Upper lobe of left lung (tissue), 6 donors: ENCODE data around the gene NELFCD. TPM values are rescaled to one million over a fixed set of nuclear protein-coding genes. Genes with fewer than 3 reads are reported as not detected.
"Not testable (repeated sequence)": the region's sequence is repeated elsewhere in the genome, so short reads cannot be mapped to it uniquely, and the experiment has no call there.

Source experiments
- ATAC-seq, 2 donors: fragments of 200-7000 bp; cut with Tn5 transposase; one replicate each; pipeline ENCODE4 v1.9.1; 2022; ENCODE audit warnings: mild to moderate bottlenecking in 2 of 2, moderate library complexity in 2 of 2; ENCODE audit not compliant: low FRiP score in 2 of 2
- DNase-seq, 2 donors: peaks; one replicate each; pipeline ENCODE4 v3.0.0-alpha.2; 2019 to 2020
- H3K27ac ChIP-seq, 4 donors: fragments of 200-600 bp; sonication (generic); one replicate each; pipeline ENCODE4 v1.5.1; 2016 to 2019
- H3K27me3 ChIP-seq, 4 donors: fragments of 200-600 bp; sonication (generic); one replicate each; pipeline ENCODE4 v1.5.1; 2017 to 2019
- H3K36me3 ChIP-seq, 4 donors: fragments of 200-600 bp; sonication (generic); one replicate each; pipeline ENCODE4 v1.5.1; 2016 to 2019
- H3K4me1 ChIP-seq, 4 donors: fragments of 200-600 bp; sonication (generic); one replicate each; pipeline ENCODE4 v1.5.1; 2018 to 2019
- H3K4me3 ChIP-seq, 4 donors: fragments of 200-600 bp; sonication (generic); one replicate each; pipeline ENCODE4 v1.5.1; 2017 to 2019; ENCODE audit warnings: mild to moderate bottlenecking in 2 of 4, moderate library complexity in 1 of 4
- H3K9me3 ChIP-seq, 4 donors: fragments of 200-600 bp; sonication (generic); one replicate each; pipeline ENCODE4 v1.5.1; 2018 to 2019
- EP300 ChIP-seq, 4 donors: sonication (generic); formaldehyde crosslinking; IDR thresholded peaks; one replicate each; pipeline ENCODE4 v1.5.1; 2017; ENCODE audit warnings: antibody characterized with exemption in 4 of 4, control low read depth in 2 of 4
- POLR2A ChIP-seq, 4 donors: fragments of 450-650 bp; IDR thresholded peaks; one replicate each; pipeline ENCODE4 v1.5.1; 2016 to 2017; ENCODE audit warnings: antibody characterized with exemption in 4 of 4, mild to moderate bottlenecking in 2 of 4
- POLR2AphosphoS5 ChIP-seq, 2 donors: sonication (generic); formaldehyde crosslinking; IDR thresholded peaks; one replicate each; pipeline ENCODE4 v1.5.1; 2017; ENCODE audit warnings: antibody characterized with exemption in 2 of 2
- WGBS, 2 donors: methylation state at CpG; one replicate each; pipeline ENCODE4 v1.1.5; 2017 to 2018; 5-methylcytosine and 5-hydroxymethylcytosine counted together
- total RNA-seq, 6 donors: library from RNA; depleted of rRNA in 4 of 6; stranded (reverse); fragments of >200 nt in 4 of 6; gene quantifications; one replicate each; pipeline versions ENCODE4 v1.1.0 to v1.2.1, GENCODE V29; 2016 to 2021
- TF ChIP-seq, protein P1 (sequence below), 6 experiments: fragments of 450-650 bp in 4 of 6; fragments of 200-600 bp in 2 of 6; sonication (generic) in 2 of 6; IDR thresholded peaks; one replicate each; pipeline ENCODE4 v1.5.1; 2016 to 2019; ENCODE audit warnings: antibody characterized with exemption in 6 of 6
- donor health status: DM: no; HTN: no; CAD: no; lungs with moderate emphysema.
- donor health status: DM: no; HTN: yes; CAD: no; lungs with severe emphysema.

The NELFCD gene
- total RNA-seq, 6 donors from 2014 or later, result 42.3 to 99.5 (median 48.7) TPM

DNA sequence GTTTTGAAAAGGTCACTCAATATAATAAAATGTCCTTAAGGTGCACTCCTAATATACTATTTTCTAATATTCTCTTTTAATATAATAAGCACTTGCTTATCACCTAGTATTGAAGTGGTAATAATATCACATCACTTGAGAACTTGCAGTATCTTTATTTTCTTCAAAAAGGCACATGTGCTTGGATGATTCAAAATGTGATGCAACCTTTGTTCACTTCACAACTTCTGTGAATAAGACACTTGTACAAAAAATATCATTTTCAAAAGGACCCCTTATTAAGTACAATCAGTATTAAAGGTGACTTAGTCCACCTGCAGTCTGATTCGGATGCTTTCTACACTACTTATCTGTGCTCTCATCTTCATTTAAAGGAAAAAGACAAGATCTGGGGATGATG, 58.2 kb downstream of the NELFCD start:
- DNase-seq (no peak), ATAC-seq (no peak)
- H3K27me3 ChIP-seq, result no peaks in the 10 kb centered on the region
- peaks cover 15 to 36% (median 31%) of the 10 kb centered on the region in 4 donors for H3K36me3 ChIP-seq
- TF ChIP-seq POLR2A (IDR thresholded peaks at IDR 0.05) (no peak), EP300 (IDR thresholded peaks at IDR 0.05) (no peak), POLR2AphosphoS5 (IDR thresholded peaks at IDR 0.05) (no peak)
- TF ChIP-seq, protein P1, sequence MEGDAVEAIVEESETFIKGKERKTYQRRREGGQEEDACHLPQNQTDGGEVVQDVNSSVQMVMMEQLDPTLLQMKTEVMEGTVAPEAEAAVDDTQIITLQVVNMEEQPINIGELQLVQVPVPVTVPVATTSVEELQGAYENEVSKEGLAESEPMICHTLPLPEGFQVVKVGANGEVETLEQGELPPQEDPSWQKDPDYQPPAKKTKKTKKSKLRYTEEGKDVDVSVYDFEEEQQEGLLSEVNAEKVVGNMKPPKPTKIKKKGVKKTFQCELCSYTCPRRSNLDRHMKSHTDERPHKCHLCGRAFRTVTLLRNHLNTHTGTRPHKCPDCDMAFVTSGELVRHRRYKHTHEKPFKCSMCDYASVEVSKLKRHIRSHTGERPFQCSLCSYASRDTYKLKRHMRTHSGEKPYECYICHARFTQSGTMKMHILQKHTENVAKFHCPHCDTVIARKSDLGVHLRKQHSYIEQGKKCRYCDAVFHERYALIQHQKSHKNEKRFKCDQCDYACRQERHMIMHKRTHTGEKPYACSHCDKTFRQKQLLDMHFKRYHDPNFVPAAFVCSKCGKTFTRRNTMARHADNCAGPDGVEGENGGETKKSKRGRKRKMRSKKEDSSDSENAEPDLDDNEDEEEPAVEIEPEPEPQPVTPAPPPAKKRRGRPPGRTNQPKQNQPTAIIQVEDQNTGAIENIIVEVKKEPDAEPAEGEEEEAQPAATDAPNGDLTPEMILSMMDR (IDR thresholded peaks at IDR 0.05), result no peak
- H3K4me3 ChIP-seq, result no peak overlapping the region
- 81 to 84% methylated on average over 1 of the region's 1 CpG for WGBS, 2 donors
- H3K9me3 ChIP-seq, result no peaks in the 10 kb centered on the region
- H3K4me1 ChIP-seq, result peaks cover 26 to 40% (median 35%) of the 10 kb centered on the region in 4 donors
- no peak overlapping the region for H3K27ac ChIP-seq

DNA sequence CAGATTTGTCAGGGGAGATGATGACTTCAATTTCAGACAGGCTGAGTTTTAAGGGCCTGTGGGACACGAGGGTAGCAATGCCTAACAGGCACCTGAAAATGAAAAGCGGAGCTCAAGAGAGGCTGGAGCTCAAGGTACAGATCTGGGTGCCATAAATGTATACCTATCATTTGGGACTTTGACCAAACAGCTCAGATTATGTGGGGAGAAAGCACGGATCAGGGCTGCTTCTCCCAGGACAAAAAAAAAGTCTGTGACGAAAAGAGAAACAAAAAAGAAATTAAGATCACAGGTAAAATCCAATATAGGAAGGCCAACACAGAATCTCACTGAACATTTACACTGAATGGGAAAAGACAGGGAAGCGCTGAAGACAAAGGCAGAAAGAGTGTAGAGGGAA, 59.6 kb downstream of the NELFCD start:
- Histone ChIP-seq H3K36me3 (peaks cover 12 to 26% (median 22%) of the 10 kb centered on the region in 4 donors), H3K27ac (no peak overlapping the region), H3K4me3 (peak overlapping the region in 1 of 4 donors; percentile 96), H3K27me3 (no peaks in the 10 kb centered on the region), H3K9me3 (no peaks in the 10 kb centered on the region), H3K4me1 (peaks cover 26 to 40% (median 35%) of the 10 kb centered on the region in 4 donors)
- 90% methylated on average over 5 of the region's 5 CpGs for WGBS, 2 donors
- ATAC-seq, result no peak
- no peak for TF ChIP-seq POLR2A (IDR thresholded peaks at IDR 0.05)
- TF ChIP-seq POLR2AphosphoS5 (IDR thresholded peaks at IDR 0.05), result no peak
- TF ChIP-seq EP300 (IDR thresholded peaks at IDR 0.05), result no peak
- TF ChIP-seq, protein P1 (IDR thresholded peaks at IDR 0.05), result no peak
- DNase-seq, result no peak

DNA sequence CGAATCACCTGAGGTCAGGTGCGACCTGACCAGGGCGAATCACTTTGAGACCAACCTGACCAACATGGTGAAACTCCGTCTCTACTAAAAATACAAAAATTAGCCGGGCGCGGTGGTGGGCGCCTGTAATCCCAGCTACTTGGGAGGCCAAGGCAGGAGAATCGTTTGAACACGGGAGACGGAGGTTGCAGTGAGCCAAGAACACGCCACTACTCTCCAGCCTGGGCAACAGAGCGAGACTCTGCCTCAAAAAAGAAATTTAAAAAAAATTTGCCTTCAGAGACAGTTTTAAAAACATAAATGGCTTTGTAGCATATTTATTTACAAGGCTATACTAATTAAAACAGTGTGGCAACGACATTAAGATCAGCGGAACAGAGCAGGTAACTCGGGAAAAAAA, 60.4 kb downstream of the NELFCD start:
- peak overlapping the region in 3 of 4 donors; percentile 77 to 98 (median 96) for H3K4me3 ChIP-seq
- H3K36me3 ChIP-seq, result peaks cover 7 to 18% (median 14%) of the 10 kb centered on the region in 4 donors
- H3K9me3 ChIP-seq, DNase-seq, ATAC-seq, H3K27me3 ChIP-seq: not testable (repeated sequence)
- 88 to 90% methylated on average over 16 of the region's 16 CpGs for WGBS, 2 donors
- peaks cover 26 to 40% (median 35%) of the 10 kb centered on the region in 4 donors for H3K4me1 ChIP-seq
- peak overlapping the region in 1 of 4 donors; percentile 93 for H3K27ac ChIP-seq

DNA sequence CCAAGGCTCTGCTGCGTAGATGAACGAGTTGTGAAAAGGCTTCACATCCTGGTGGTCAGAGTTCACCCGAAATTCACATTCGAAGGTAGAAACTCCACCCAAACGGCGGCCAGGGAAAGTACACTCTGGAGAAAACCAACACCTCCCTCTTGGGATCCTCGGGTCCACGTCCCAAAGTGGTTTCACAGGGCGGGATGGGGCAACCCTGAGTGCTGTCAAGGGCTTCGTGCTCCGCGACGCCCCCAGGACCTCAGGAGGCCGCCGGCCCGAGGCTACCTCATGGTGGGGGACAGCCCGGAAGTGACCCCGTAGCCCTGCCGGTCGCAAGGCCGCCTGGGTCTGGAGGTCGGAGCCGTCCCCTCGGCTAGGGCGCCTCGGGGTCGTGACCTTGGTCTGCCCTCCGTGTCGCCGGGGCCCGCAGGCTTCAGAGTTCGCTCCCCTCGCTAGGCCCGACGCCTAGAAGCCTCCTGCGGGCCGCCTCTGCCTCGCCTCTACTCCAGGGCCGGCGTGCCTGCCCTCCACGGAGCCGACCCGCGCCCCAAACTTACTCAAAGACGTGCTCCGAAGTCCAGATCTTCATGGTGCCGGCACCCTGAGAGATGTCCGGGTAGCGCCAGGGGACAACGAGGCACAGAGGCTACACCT, 61.2 kb downstream of the NELFCD start, which contains the start of gene PRELID3B:
Gene PRELID3B (minus strand): TSS at position 636 of the 645 bp plus-strand sequence. CDS start 56 bp downstream, at position 580.
- DNase-seq (no peak), ATAC-seq (peak; percentile 23 to 65)
- WGBS, 2 donors, result 3% methylated on average over 42 of the region's 50 CpGs; no CpG with 5 or more reads in 1 of the 2 donors
- Histone ChIP-seq H3K4me3 (peak within 1 kb of the TSS; percentile 77 to 98 (median 94)), H3K9me3 (no peaks in the 10 kb centered on the region), H3K27ac (peak within 1 kb of the TSS; percentile 91 to 93 (median 93)), H3K4me1 (peaks cover 26 to 40% (median 36%) of the 10 kb centered on the region in 4 donors), H3K36me3 (peaks cover 2 to 10% (median 9%) of the 10 kb centered on the region in 4 donors), H3K27me3 (no peaks in the 10 kb centered on the region)
- TF ChIP-seq EP300 (IDR thresholded peaks at IDR 0.05) (no peak), POLR2AphosphoS5 (IDR thresholded peaks at IDR 0.05) (no peak), POLR2A (IDR thresholded peaks at IDR 0.05) (peak in 2 of 4 donors; percentile 67 to 71)
- TF ChIP-seq, protein P1 (IDR thresholded peaks at IDR 0.05), result peak in 1 of 6 experiments; percentile 20

DNA sequence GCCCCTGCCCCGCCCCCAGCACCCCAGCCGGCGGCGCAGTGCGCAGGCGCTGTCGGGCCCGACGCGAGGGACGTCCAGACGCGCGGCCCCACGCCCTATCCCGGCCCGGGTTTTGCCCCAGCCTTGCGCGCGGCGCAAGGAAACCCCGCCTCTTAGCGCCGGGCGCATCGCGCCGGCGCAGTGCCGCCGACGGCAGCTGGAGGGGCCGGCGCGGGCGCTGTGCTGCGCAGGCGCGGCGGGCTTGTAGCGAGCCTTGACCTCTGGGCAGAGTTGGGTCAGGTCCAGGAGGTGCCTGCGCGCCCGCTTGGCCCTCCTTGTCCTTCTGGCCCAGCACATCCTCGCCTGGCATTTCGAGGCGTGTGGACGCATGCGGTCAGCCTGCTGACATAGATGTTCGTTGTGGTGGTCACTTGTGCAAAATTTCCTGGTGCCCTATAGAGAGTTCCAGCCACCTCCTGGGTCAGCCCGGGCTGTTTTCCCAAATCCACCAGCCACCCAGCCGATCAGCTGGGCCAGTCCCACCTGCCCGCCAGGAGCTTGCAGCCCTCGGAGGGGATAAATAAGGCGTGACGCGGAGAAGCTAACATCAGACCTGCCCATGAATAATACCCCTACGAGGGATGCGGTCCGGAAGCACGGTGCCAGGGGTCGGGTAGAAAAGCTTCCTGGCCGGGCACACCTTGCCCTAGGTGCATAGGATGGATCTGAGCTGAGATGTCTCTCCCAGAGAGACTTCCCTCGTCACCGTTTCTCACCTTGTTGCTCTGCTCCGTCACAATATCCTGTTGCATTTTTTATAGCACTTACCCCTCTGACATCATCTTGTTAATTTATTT, 62.0 kb downstream of the NELFCD start:
- Histone ChIP-seq H3K9me3 (no peaks in the 10 kb centered on the region), H3K27me3 (no peaks in the 10 kb centered on the region), H3K4me3 (peak overlapping the region; percentile 77 to 98 (median 94)), H3K4me1 (peaks cover 26 to 41% (median 40%) of the 10 kb centered on the region in 4 donors), H3K36me3 (peaks cover 0 to 3% (median 2%) of the 10 kb centered on the region in 4 donors), H3K27ac (peak overlapping the region; percentile 91 to 93 (median 93))
- WGBS, 2 donors, result 47 to 75% methylated on average over 8 to 24 of the region's 66 CpGs
- peak; percentile 18 to 71 for TF ChIP-seq POLR2AphosphoS5 (IDR thresholded peaks at IDR 0.05)
- TF ChIP-seq, protein P1 (IDR thresholded peaks at IDR 0.05), result peak in 4 of 6 experiments; percentile 11 to 48 (median 39)
- peak in 1 of 4 donors; percentile 14 for TF ChIP-seq EP300 (IDR thresholded peaks at IDR 0.05)
- TF ChIP-seq POLR2A (IDR thresholded peaks at IDR 0.05), result peak in 1 of 4 donors; percentile 56
- ATAC-seq, result peak; percentile 97 to 99
- DNase-seq, result peak; percentile 95 to 99
